ENCODE measurements around the gene TBC1D3B.

- TF ChIP-seq EZH2 (IDR thresholded peaks at IDR 0.05) (no peak), CTCF (IDR thresholded peaks at IDR 0.05 in 2 of 3, conservative IDR thresholded peaks at IDR 0.05 in 1 of 3; ENCODE audit: borderline replicate concordance in 1 of 3, insufficient read depth in 1 of 3, low read depth in 2 of 3, low read length in 2 of 3) (no peak), SRF (IDR thresholded peaks at IDR 0.05; ENCODE audit: low read depth) (no peak), POLR2AphosphoS5 (IDR thresholded peaks at IDR 0.05; ENCODE audit: low read depth, low read length) (no peak), POLR2A (IDR thresholded peaks at IDR 0.05; ENCODE audit: borderline replicate concordance, extremely low read depth, insufficient read depth, insufficient read length) (no peak)
Observed at GRCh38 chr17:36212966-36213365, 36.5 kb upstream of the TBC1D3B start.
